OCI-LY3 (cell line): ENCODE results near the gene PPP1R14B.

Experiments
- H2AFZ ChIP-seq: fragments of 200-600, 300-600 bp; shearing (Covaris generic); 2 replicates; pipeline ENCODE4 v1.6.0; 2014; ENCODE audit warnings: antibody characterized with exemption, low read depth, low read length
- H3K27ac ChIP-seq: fragments of 200-600, 300-600 bp; sonication (generic); 2 replicates; pipeline ENCODE4 v1.5.1; 2014; ENCODE audit warnings: mild to moderate bottlenecking, low read length, moderate library complexity, mixed read lengths
- H3K27me3 ChIP-seq: fragments of 200-600, 300-600 bp; sonication (generic); 2 replicates; pipeline ENCODE4 v1.6.1; 2014; ENCODE audit warnings: low read depth, low read length, mixed read lengths
- H3K36me3 ChIP-seq: fragments of 200-600, 300-600 bp; sonication (generic); replicated peaks from 2 replicates; pipeline ENCODE3; 2014; ENCODE audit warnings: low read depth, low read length, mixed read lengths
- H3K4me1 ChIP-seq: fragments of 300-600, 200-600 bp; sonication (generic); 2 replicates; pipeline ENCODE4 v1.6.1; 2014; ENCODE audit warnings: low read length, mixed read lengths
- H3K4me2 ChIP-seq: fragments of 200-600, 300-600 bp; sonication (generic); 2 replicates; pipeline ENCODE4 v1.6.1; 2014; ENCODE audit warnings: low read length, mixed read lengths
- H3K4me3 ChIP-seq: fragments of 300-600, 200-600 bp; sonication (generic); 2 replicates; pipeline ENCODE4 v1.5.1; 2014; ENCODE audit warnings: antibody characterized with exemption, mild to moderate bottlenecking, low read length, moderate library complexity
- H3K79me2 ChIP-seq: fragments of 300-600, 200-600 bp; shearing (Covaris generic); 2 replicates; pipeline ENCODE4 v1.6.1; 2014; ENCODE audit warnings: mild to moderate bottlenecking, low read length, mixed read lengths
- H3K9ac ChIP-seq: fragments of 300-600, 200-600 bp; shearing (Covaris generic); 2 replicates; pipeline ENCODE4 v1.6.0; 2014; ENCODE audit warnings: mild to moderate bottlenecking, low read length, moderate library complexity
- H3K9me3 ChIP-seq: fragments of 200-600, 300-600 bp; shearing (Covaris generic); 2 replicates; pipeline ENCODE4 v1.6.1; 2014; ENCODE audit warnings: low read length, mixed read lengths; ENCODE audit not compliant: insufficient read depth
- H4K20me1 ChIP-seq: fragments of 200-600, 300-600 bp; sonication (generic); 2 replicates; pipeline ENCODE4 v1.6.1; 2016; ENCODE audit warnings: low read length, mixed read lengths; ENCODE audit not compliant: insufficient read depth
- EZH2phosphoT487 ChIP-seq: fragments of 200-600 bp; shearing (Covaris generic); IDR thresholded peaks from 2 replicates; pipeline ENCODE4 v1.6.1; 2018; ENCODE audit warnings: antibody characterized with exemption, mixed run types, low read depth
- TF ChIP-seq, protein P1 (sequence below): fragments of 200-600, 300-600 bp; sonication (generic); IDR thresholded peaks from 2 replicates; pipeline ENCODE4 v1.5.1; 2014; ENCODE audit warnings: antibody characterized with exemption, low read length, low read depth

PPP1R14B gene

DNA sequence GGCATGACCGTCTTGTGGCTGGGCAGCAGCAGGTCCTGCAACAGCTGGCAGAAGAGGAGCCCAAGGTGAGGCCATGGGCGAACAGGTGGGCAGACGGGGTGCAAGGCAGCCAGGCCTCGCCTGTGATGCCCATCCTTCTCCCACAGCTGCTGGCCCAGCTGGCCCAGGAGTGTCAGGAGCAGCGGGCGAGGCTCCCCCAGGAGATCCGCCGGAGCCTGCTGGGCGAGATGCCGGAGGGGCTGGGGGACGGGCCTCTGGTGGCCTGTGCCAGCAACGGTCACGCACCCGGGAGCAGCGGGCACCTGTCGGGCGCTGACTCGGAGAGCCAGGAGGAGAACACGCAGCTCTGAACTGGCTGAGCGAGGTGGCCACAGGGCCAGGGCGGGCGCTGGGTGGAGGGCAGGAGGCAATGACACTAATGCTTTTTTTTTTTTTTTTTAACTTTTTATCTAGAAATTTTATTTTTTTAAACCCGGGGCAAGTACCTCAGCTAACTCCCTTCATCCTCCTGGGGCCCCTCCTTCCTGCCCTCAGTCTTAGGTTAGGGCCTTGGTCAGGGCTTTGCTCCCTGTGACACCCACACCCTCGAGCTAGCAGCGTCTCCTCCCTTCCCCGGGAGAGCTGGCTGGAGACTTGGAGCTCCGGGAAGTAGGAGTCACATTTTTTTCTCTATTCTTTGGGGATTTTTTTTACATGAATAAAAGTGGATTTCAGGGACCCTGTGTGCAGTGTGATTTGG is 20.6 kb upstream of the PPP1R14B start:
- no peaks in the 10 kb centered on the region for H4K20me1 ChIP-seq
- no peak overlapping the region for H2AFZ ChIP-seq
- H3K4me1 ChIP-seq: peaks cover 18% of the 10 kb centered on the region
- H3K9ac ChIP-seq: no peak overlapping the region
- H3K4me3 ChIP-seq: no peak overlapping the region
- no peak overlapping the region for H3K27ac ChIP-seq
- H3K27me3 ChIP-seq: no peaks in the 10 kb centered on the region
- H3K9me3 ChIP-seq: no peaks in the 10 kb centered on the region
- no peak overlapping the region for H3K4me2 ChIP-seq
- H3K36me3 ChIP-seq: peaks cover 19% of the 10 kb centered on the region
- H3K79me2 ChIP-seq: peaks cover 14% of the 10 kb centered on the region
- TF ChIP-seq, protein P1, sequence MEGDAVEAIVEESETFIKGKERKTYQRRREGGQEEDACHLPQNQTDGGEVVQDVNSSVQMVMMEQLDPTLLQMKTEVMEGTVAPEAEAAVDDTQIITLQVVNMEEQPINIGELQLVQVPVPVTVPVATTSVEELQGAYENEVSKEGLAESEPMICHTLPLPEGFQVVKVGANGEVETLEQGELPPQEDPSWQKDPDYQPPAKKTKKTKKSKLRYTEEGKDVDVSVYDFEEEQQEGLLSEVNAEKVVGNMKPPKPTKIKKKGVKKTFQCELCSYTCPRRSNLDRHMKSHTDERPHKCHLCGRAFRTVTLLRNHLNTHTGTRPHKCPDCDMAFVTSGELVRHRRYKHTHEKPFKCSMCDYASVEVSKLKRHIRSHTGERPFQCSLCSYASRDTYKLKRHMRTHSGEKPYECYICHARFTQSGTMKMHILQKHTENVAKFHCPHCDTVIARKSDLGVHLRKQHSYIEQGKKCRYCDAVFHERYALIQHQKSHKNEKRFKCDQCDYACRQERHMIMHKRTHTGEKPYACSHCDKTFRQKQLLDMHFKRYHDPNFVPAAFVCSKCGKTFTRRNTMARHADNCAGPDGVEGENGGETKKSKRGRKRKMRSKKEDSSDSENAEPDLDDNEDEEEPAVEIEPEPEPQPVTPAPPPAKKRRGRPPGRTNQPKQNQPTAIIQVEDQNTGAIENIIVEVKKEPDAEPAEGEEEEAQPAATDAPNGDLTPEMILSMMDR: no peak
- TF ChIP-seq EZH2phosphoT487: no peak

DNA sequence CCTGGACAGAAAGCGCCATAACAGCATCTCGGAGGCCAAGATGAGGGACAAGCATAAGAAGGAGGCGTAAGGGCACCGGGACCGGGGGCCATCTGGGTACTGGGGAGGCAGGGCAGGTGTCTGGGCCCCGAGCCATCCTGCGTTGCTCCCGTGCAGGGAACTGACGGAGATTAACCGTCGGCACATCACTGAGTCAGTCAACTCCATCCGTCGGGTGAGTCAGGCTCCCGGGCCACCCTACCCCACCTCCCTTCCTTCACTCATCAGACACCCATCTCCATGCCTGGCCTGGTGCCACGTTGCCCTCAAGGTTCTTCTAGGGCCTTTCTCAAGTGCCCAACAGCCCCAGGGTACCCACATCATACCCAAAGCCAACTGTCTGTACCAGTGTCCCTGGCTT is 19.6 kb upstream of the PPP1R14B start:
- peaks cover 10% of the 10 kb centered on the region for H3K4me1 ChIP-seq
- H3K27me3 ChIP-seq: no peaks in the 10 kb centered on the region
- no peak for TF ChIP-seq EZH2phosphoT487
- TF ChIP-seq, protein P1: no peak
- H3K79me2 ChIP-seq: peaks cover 4% of the 10 kb centered on the region; the same call in 1 of the 2 replicates
- H3K4me3 ChIP-seq: no peak overlapping the region
- H2AFZ ChIP-seq: no peak overlapping the region
- no peak overlapping the region for H3K4me2 ChIP-seq
- H3K27ac ChIP-seq: no peak overlapping the region
- H4K20me1 ChIP-seq: no peaks in the 10 kb centered on the region
- peaks cover 27% of the 10 kb centered on the region for H3K36me3 ChIP-seq
- no peaks in the 10 kb centered on the region for H3K9me3 ChIP-seq
- no peak overlapping the region for H3K9ac ChIP-seq

DNA sequence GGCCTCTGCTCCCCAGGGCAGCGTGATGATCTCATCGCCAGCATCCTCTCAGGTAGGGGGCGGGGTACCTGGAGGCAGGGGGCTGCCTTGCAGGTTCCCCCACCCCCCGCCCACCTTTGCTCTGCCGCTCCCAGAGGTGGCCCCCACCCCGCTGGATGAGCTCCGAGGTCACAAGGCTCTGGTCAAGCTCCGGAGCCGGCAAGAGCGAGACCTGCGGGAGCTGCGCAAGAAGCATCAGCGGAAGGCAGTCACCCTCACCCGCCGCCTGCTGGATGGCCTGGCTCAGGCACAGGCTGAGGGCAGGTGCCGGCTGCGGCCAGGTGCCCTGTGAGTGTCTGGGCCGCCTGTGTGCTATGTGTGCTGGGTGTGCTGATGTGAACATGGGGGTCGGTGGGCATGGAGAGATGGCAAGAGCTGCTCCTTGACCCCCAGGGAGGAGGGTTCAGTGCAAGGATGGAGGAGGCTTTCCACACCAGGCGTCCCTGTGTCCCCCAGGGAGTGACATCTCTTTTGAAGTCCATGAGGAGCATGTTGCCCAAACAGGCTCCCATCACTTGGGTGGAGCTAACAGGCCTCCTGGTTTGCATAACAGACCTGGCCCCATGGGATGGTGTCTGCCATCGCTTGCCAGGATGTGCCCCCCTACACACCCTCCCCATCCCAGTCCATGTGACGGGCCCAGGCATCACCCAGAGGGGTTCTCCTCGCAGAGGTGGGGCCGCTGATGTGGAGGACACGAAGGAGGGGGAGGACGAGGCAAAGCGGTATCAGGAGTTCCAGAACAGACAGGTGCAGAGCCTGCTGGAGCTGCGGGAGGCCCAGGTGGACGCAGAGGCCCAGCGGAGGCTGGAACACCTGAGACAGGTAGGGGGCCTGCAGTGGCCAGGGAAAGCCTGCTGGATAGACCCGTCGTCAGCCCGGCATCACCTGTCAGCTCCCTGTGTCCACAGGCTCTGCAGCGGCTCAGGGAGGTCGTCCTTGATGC is 18.7 kb upstream of the PPP1R14B start:
- Histone ChIP-seq H3K9ac (no peak overlapping the region), H3K4me3 (no peak overlapping the region), H3K36me3 (peaks cover 34% of the 10 kb centered on the region)

More for the DNA sequence above, 18.7 kb upstream of the PPP1R14B start:
- Histone ChIP-seq H3K4me1 (peaks cover 11% of the 10 kb centered on the region), H3K9me3 (no peaks in the 10 kb centered on the region), H4K20me1 (no peaks in the 10 kb centered on the region), H3K79me2 (peaks cover 4% of the 10 kb centered on the region; the same call in 1 of the 2 replicates), H3K27ac (no peak overlapping the region), H3K4me2 (no peak overlapping the region), H2AFZ (no peak overlapping the region), H3K27me3 (no peaks in the 10 kb centered on the region)
- TF ChIP-seq, protein P1: no peak
- no peak for TF ChIP-seq EZH2phosphoT487
